ENCODE results near the gene ATG10. TPM values are rescaled to one million over a fixed set of nuclear protein-coding genes. Genes with fewer than 3 reads are reported as not detected.
A peak's percentile ranks its signal among the peaks of the same experiment; 100 is the strongest.
"Not testable (repeated sequence)": the region's sequence is repeated elsewhere in the genome, so short reads cannot be mapped to it uniquely, and the experiment has no call there.

ATG10 gene
- total RNA-seq, 1 donor from 2014 or later = 10.6 TPM

- no peak for DNase-seq
These were observed 85.2 kb downstream of the ATG10 start for GRCh38 chr5:82057051-82057450.

- DNase-seq = no peak
These were observed 86.9 kb downstream of the ATG10 start for GRCh38 chr5:82058710-82059109.

GRCh38 chr5:82066791-82067190 is 95.0 kb downstream of the ATG10 start:
- no peak for DNase-seq

- not testable (repeated sequence) for DNase-seq
These were observed 96.2 kb downstream of the ATG10 start for GRCh38 chr5:82068042-82068441.

- no peak for DNase-seq
These were observed 96.9 kb downstream of the ATG10 start for GRCh38 chr5:82068723-82069122.

- no peak for DNase-seq
These were observed 100.3 kb downstream of the ATG10 start for GRCh38 chr5:82072138-82072537.

GRCh38 chr5:82073179-82073578 is 101.4 kb downstream of the ATG10 start:
- no peak for DNase-seq

GRCh38 chr5:82074950-82075349 is 103.1 kb downstream of the ATG10 start:
- DNase-seq = no peak

GRCh38 chr5:82077496-82077895 is 105.7 kb downstream of the ATG10 start:
- no peak for DNase-seq

- DNase-seq = no peak
These were observed 119.8 kb downstream of the ATG10 start for GRCh38 chr5:82091617-82092016.

GRCh38 chr5:82095536-82095935 is 123.7 kb downstream of the ATG10 start:
- DNase-seq = no peak

GRCh38 chr5:82096249-82096648 is 124.4 kb downstream of the ATG10 start:
- no peak for DNase-seq

GRCh38 chr5:82100303-82101077 is 128.7 kb downstream of the ATG10 start:
- no peak for DNase-seq

- no peak for DNase-seq
These were observed 133.0 kb downstream of the ATG10 start for GRCh38 chr5:82104872-82105271.

- peak; percentile 8 for DNase-seq
These were observed 133.6 kb downstream of the ATG10 start for GRCh38 chr5:82105457-82105856.

- DNase-seq = peak; percentile 10
These were observed 134.4 kb downstream of the ATG10 start for GRCh38 chr5:82106207-82106606.

GRCh38 chr5:82106756-82107155 is 134.9 kb downstream of the ATG10 start:
- peak; percentile 21 for DNase-seq

- peak; percentile 39 for DNase-seq
These were observed 135.4 kb downstream of the ATG10 start for GRCh38 chr5:82107267-82107666.

- DNase-seq = no peak
These were observed 137.2 kb downstream of the ATG10 start for GRCh38 chr5:82109013-82109412.

- DNase-seq = not testable (repeated sequence)
These were observed 138.1 kb downstream of the ATG10 start for GRCh38 chr5:82109915-82110314.

GRCh38 chr5:82111191-82111590 is 139.4 kb downstream of the ATG10 start:
- no peak for DNase-seq

GRCh38 chr5:82115858-82116257 is 144.0 kb downstream of the ATG10 start:
- no peak for DNase-seq

- DNase-seq = no peak
These were observed 148.1 kb downstream of the ATG10 start for GRCh38 chr5:82119889-82120288.

- DNase-seq = no peak
These were observed 158.0 kb downstream of the ATG10 start for GRCh38 chr5:82129723-82130285.

- DNase-seq = no peak
These were observed 158.8 kb downstream of the ATG10 start for GRCh38 chr5:82130602-82131001.
